Uterus (tissue), 2 donors: ENCODE measurements around the gene LCN1.

Experiments used
- POLR2A ChIP-seq, 2 donors: fragments of 450-650 bp; IDR thresholded peaks; one replicate each; pipeline ENCODE4 v1.6.1; 2016; ENCODE audit warnings: antibody characterized with exemption in 2 of 2, mild to moderate bottlenecking in 1 of 2, moderate library complexity in 1 of 2
- TF ChIP-seq, protein P1 (sequence below), 4 experiments: fragments of 200-600 bp in 2 of 4; fragments of 450-650 bp in 2 of 4; sonication (generic) in 2 of 4; IDR thresholded peaks; one replicate each; pipeline ENCODE4 v1.5.1; 2016 to 2019; ENCODE audit warnings: antibody characterized with exemption in 4 of 4, mild to moderate bottlenecking in 2 of 4, moderate library complexity in 1 of 4

DNA sequence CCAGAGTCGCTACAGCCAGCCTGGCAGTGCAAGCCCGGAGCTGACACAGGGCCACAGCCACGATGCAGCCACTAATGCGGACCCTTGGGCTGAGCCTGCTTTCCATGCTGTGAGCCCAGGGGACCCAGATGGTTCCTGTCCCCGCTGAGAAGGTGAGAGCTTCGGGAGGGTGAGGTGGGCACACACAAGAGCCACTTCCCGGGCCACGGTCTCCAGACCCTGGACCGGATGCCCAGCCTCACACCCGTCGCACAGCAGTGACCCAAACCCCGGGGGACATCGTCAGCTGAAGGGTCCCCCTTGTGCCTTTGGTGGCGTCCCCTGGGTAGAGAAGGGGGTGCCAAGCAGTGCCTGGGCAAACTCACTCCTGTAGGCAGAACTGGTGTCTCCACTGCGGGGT lies 53.7 kb downstream of the LCN1 start:
- TF ChIP-seq, protein P1, sequence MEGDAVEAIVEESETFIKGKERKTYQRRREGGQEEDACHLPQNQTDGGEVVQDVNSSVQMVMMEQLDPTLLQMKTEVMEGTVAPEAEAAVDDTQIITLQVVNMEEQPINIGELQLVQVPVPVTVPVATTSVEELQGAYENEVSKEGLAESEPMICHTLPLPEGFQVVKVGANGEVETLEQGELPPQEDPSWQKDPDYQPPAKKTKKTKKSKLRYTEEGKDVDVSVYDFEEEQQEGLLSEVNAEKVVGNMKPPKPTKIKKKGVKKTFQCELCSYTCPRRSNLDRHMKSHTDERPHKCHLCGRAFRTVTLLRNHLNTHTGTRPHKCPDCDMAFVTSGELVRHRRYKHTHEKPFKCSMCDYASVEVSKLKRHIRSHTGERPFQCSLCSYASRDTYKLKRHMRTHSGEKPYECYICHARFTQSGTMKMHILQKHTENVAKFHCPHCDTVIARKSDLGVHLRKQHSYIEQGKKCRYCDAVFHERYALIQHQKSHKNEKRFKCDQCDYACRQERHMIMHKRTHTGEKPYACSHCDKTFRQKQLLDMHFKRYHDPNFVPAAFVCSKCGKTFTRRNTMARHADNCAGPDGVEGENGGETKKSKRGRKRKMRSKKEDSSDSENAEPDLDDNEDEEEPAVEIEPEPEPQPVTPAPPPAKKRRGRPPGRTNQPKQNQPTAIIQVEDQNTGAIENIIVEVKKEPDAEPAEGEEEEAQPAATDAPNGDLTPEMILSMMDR (IDR thresholded peaks at IDR 0.05) = no peak
- TF ChIP-seq POLR2A (IDR thresholded peaks at IDR 0.05) = no peak
